ENCODE measurements around the gene B4GALNT2. TPM values are rescaled to one million over a fixed set of nuclear protein-coding genes. Genes with fewer than 3 reads are reported as not detected.

B4GALNT2 gene
- total and polyA plus RNA-seq, 2 of the 13 experiments (the other 11 are each of a cell fraction or from before 2014, with no cell fraction given): not detected

- CTCF ChIA-PET (ENCODE audit: low intra/inter-chr PET ratio, low total read pairs): no interaction called here
- intact Hi-C loops (cut with micrococcal nuclease; ENCODE audit: unreplicated experiment) (loop anchor here (5.0 kb wide), 1 partner anchor 88 kb away; no protein-coding TSS in a partner anchor), in situ Hi-C loops (cut with HindIII; ENCODE audit: extremely low pct_ligation_motif_present, low pct_unique_long_range_greater_than_20kb) (no loop called here)
- Histone ChIP-seq H3K4me3 (replicated peaks in 1 of 3; ENCODE audit: insufficient read depth in 1 of 3, low read depth in 2 of 3, low read length in 3 of 3) (no peak overlapping the region), H3K9me3 (ENCODE audit: low read length) (no peaks in the 10 kb centered on the region), H3K27ac (ENCODE audit: extremely low read length, insufficient read depth, low read length) (no peak overlapping the region), H3K9ac (ENCODE audit: insufficient read depth, low read depth, low read length) (no peak overlapping the region), H3K36me3 (replicated peaks in 1 of 2; ENCODE audit: control insufficient read depth in 1 of 2, insufficient read depth in 2 of 2, low read length in 2 of 2) (no peaks in the 10 kb centered on the region), H3K4me1 (ENCODE audit: insufficient read depth, low read length) (peaks cover 74% of the 10 kb centered on the region), H2AFZ (ENCODE audit: low read length) (no peak overlapping the region), H3K79me2 (ENCODE audit: insufficient read depth, low read length) (no peaks in the 10 kb centered on the region), H3K4me2 (ENCODE audit: low read depth, low read length) (no peak overlapping the region), H4K20me1 (ENCODE audit: insufficient read depth, low read length) (no peaks in the 10 kb centered on the region), H3K27me3 (ENCODE audit: control insufficient read depth in 1 of 2, insufficient read depth in 2 of 2, low read length in 2 of 2) (no peaks in the 10 kb centered on the region)
- ATAC-seq (no peak), DNase-seq (ENCODE audit: low spot score) (no peak), FAIRE-seq (no peak)
- WGBS (ENCODE audit: low lambda C conversion rate): 92% methylated on average over 8 of the region's 8 CpGs
- TF ChIP-seq SMAD9 (CRISPR knock-in tag; IDR thresholded peaks at IDR 0.05) (no peak), ZNF143 (CRISPR knock-in tag; IDR thresholded peaks at IDR 0.05) (no peak), HNF4G (IDR thresholded peaks at IDR 0.05; ENCODE audit: borderline replicate concordance, low read depth, low read length) (no peak), HNF4G (CRISPR knock-in tag; IDR thresholded peaks at IDR 0.05; ENCODE audit: borderline replicate concordance, low read depth) (no peak), CENPX (CRISPR knock-in tag; IDR thresholded peaks at IDR 0.05) (no peak), ZNF121 (CRISPR knock-in tag; IDR thresholded peaks at IDR 0.05) (no peak), KDM2A (CRISPR knock-in tag; IDR thresholded peaks at IDR 0.05; ENCODE audit: borderline replicate concordance, low read depth) (no peak), ZNF629 (CRISPR knock-in tag; conservative IDR thresholded peaks at IDR 0.05) (no peak), ZNF44 (CRISPR knock-in tag; IDR thresholded peaks at IDR 0.05) (no peak), ZNF275 (CRISPR knock-in tag; IDR thresholded peaks at IDR 0.05; ENCODE audit: borderline replicate concordance) (no peak), ZNF441 (CRISPR knock-in tag; IDR thresholded peaks at IDR 0.05; ENCODE audit: borderline replicate concordance) (no peak), CAMTA2 (CRISPR knock-in tag; IDR thresholded peaks at IDR 0.05; ENCODE audit: borderline replicate concordance) (no peak), ZNF432 (CRISPR knock-in tag; IDR thresholded peaks at IDR 0.05; ENCODE audit: borderline replicate concordance) (no peak), ELF1 (CRISPR knock-in tag; IDR thresholded peaks at IDR 0.05) (no peak), ZNF83 (CRISPR knock-in tag; IDR thresholded peaks at IDR 0.05; ENCODE audit: borderline replicate concordance) (no peak), CEBPB (IDR thresholded peaks at IDR 0.05; ENCODE audit: borderline replicate concordance, low read depth, low read length) (no peak), NAIF1 (CRISPR knock-in tag; IDR thresholded peaks at IDR 0.05; ENCODE audit: borderline replicate concordance) (no peak)
- POLR2A ChIA-PET: interaction anchor here (1.6 kb wide), 1 partner anchor 36 kb away, joined by 4 read pairs; no protein-coding TSS in a partner anchor
- BruUV-seq (replicated peaks): no TSS peak
Measured at GRCh38 chr17:49104511-49105074, 28.0 kb upstream of the B4GALNT2 start.
